Inferior parietal cortex (tissue), 1 donor: ENCODE data around the gene HNRNPA1L2.
"Not testable (repeated sequence)": the region's sequence is repeated elsewhere in the genome, so short reads cannot be mapped to it uniquely, and the experiment has no call there.

Experiments
- DNase-seq: peaks from one replicate; pipeline ENCODE4 v3.0.0-alpha.2; 2016; ENCODE audit errors: extremely low spot score

The HNRNPA1L2 gene

DNA sequence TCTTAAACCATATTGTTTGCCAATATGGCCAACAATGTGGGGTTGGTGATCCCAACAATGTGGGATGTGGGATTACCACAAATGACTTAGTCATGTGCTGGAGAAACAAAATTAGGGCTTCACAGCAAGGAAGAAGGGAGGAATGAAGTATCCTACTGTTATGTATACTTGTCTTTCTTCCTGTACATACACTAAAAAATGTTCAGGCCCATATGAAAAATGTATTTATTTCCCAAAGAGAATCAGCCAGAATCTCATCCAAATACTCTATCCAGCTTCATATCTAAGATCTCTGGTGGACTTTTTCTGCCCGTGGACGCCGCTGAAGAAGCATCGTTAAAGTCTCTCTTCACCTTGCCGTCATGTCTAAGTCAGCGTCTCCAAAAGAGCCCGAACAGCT is at the start of gene HNRNPA1L2:
Gene HNRNPA1L2 (plus strand): TSS at position 301 of the 400 bp plus-strand sequence. CDS start 62 bp downstream, at position 363.
- no peak for DNase-seq

- DNase-seq = not testable (repeated sequence)
These were observed 49.1 kb upstream of the HNRNPA1L2 start for GRCh38 chr13:52593175-52593574.

- DNase-seq = not testable (repeated sequence)
These were observed 48.4 kb upstream of the HNRNPA1L2 start for GRCh38 chr13:52593812-52594211.

DNA sequence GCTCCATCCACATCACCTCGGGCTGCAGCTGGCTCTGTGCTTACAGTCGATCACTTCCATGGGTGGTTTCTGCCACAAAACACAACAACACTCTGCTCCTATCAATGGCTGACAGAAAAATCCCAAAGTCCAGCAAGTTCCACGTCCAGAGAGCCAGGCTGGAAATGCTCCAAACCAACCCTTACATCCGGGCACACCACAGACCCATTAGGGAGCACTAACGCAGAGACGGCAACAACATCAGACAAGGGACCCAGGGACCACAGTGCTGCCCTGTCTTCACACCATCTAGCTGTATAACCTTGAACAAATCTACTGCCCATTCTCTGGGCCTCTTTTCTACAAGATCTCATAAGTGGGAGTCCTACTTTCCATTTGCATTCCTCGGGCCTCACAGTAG is 47.9 kb upstream of the HNRNPA1L2 start:
- not testable (repeated sequence) for DNase-seq

DNA sequence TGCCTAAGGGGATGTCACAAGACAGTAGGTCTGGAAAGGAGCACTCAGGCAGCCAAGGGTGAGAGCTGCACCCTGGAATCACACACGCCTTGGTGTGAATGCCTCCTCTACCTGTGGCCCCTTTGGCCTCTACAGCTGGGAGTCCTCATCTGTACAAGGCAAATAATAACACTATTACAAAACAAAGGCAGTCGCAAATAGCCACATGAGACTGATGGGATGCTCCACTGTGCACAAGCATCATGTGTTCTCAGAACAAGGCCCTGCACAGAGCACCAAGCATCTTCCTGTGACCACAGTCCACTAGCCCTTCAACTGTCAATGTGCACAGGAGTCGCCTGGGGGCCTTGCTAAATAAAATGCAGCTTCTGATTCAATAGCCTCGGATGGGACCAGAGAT is 44.6 kb upstream of the HNRNPA1L2 start:
- no peak for DNase-seq

DNA sequence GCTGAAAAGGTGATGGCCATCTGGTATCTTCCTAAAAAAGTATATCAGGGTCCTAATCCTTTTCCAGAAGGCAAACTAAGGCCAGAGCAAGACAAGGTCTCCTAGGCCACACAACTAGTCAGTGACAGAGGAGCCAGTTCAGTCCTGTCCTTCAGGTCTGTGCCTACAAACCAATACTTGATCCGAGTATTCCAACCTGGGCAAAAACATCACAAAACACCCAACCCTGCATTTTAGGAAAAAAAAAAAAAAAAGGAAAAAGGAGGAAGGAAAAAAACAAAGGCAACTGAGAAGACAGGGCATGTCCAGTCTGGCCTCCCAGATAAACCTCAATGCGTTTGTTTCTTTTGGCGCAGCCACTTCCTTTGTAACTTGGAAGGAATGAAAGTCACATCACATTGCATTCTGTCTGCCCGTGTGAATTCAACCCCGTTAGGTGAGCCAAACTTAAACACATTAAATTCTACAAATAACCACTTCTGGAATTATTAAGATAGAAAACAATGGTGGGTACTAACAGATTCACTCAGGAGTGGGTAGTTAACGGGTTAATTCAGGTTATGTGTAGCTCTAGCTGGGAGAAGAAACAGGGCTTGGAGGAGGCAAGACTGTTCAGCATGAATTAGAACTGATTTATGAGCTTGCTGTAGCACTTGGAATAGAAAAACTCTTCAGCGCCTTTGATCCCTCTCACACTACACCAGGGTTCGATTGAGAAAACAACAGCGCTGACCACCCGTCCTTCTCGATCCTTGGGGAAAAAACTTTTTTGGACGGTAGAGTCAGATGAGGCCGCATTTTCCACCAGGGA is 43.0 kb upstream of the HNRNPA1L2 start:
- DNase-seq = no peak

DNA sequence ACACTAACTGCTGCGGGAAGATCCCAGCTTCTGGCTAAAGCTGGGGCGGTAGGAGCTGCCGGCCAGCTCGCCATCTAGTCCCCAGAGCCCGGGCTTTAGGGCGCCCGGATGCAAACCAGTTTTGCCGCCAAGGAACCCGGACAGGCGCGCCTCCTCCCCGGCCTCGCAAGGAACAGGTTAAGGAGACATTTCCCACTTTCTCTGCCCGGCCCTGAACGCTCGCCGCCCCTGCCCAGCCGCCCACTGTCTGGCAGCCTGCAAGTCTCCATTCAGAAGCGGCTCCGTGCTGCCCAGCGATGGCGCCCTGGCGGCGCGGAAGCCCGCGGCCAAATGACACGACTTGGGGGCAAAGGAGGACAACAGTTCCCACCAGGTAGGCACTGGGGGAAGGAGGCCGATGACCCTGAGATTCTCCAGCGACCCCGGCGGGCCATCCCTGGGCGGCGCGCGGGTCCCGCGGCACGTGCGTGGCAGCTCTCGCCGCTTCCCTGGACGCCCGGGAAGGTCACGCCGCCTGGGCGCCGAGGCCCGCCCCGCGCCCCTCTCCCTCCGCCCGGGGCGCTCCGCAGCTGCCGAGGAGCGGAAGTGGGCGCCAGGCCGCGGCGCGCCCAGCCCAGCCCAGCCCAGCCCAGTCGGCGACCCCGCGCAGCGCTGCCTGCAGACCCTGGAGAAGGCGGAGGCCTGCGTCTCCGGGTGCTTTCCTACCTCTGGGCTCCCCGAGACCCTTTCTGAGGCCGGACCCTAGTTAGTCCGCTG is 42.2 kb upstream of the HNRNPA1L2 start:
- DNase-seq = no peak

DNA sequence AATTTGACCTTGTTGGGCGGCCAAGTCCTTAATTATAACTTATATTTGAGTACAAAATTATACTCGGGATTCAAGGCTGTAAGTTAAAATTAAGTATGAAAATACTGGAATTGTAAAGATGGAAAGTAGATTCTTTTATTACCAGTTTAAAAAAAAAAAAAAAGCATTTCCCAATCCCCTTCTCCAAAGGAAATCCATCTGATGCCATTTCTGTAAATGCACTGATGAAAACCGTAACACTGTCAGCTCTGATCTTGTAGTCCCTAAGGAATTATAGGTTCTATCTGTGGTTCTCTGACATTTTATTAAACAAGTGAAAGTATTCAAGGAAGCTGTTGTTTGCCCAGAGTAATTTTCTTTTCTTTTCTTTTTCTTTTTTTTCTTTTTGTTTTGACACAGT is 41.6 kb upstream of the HNRNPA1L2 start:
- no peak for DNase-seq

DNA sequence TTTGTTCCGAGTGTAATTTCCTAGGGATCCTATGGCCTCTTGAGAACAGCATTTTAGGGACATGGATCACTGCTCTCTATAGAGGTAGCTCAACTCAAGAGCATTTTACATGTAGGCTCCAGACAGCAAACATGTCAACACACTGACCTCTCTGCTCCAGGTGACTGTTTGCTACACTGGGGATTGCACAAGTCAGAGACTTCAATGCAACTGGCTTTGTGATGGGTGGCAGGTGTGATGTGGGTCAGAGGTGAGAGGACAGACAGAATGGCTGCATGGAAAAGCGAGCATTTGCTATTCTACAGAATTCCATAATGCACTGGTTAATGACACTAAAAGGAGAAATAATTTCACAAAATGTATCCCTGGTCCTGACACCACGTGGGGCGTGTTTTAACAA is 38.9 kb upstream of the HNRNPA1L2 start:
- not testable (repeated sequence) for DNase-seq

DNA sequence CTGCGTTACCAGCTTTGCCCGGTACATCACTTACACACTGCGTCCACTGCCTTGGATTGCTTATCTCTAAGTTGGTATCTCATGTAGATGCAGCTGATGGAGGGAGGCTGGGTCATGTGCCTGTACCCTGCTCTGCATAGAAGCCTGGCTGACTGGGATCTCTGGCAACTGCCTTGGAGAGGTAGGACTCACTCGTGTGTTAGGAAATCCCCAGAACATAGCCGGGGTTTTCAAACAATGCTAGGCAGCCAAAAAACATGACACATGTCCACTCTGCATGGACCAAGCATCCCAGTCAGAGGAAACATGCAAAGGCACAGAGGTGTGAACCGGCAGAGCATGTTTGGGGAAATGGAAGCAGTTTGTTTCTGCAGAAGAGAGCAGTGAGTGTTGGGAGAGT is 36.1 kb upstream of the HNRNPA1L2 start:
- DNase-seq = not testable (repeated sequence)

DNA sequence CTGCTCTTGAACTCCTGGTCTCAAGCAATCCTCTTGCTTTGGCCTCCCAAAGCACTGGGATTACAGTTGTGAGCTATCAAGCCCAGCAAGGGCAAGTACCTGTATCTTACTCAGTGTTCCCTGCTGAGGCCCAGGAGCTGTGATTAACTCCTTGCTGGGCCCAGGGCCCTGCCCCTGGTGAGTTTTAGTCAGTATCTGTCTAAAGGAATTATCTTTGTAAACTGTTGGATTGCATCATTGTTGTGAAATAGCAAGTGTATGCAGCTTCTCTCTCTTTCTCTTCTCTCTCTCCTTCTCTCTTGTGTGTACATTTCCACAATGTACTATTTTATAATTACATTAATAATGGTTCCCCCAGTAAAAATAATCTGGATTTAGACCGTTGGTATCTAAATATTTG is 35.4 kb upstream of the HNRNPA1L2 start:
- DNase-seq = not testable (repeated sequence)

DNA sequence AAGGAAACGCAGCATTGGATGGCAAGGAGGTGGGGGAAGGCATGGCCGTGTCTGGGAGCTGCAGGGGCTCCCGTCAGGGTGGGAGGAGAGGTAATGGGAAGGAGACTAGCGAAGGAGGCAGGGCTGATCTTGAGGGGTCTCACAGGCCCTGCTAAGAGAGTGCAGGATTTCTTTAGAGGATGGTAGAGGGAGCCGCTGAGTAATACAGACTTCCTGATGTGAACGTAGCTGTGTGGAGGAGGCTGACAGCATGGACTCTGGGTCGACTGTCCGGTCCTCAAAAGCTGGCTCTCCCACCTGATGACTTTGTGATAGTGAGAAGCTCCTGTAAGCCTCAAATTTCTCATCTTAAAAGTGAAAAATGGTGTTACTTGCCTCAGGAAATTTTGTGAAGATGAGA is 34.0 kb upstream of the HNRNPA1L2 start:
- not testable (repeated sequence) for DNase-seq

DNA sequence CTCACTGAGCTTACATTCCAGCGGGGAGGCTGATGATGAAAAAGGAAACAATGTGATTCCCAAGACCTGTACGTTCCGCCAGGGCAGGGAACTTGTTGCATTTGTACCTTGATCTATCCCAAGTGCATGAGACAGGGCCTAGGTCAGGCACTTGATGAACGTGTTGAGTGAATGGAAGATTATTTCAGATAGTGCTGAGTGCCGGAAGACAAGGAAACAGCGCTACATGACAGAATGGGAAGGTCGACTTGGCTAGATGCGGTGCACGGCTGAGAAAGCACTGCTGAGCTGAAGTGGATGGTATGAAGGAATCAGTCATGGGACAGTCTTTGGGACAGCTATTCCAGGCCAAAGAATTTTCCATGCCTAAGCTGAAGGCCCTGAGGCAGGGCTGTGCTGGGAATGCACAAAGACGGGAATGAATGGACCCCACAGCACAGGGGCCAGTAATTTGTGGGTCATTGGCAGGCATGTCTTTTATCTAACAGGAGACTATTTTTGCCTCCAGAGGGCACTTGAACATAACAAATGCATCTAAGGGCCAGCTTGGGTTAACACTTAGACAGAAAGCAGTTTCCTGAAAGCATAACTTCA is 33.1 kb upstream of the HNRNPA1L2 start:
- DNase-seq = peak; percentile 66

- not testable (repeated sequence) for DNase-seq
These were observed 32.1 kb upstream of the HNRNPA1L2 start for GRCh38 chr13:52610158-52610557.

DNA sequence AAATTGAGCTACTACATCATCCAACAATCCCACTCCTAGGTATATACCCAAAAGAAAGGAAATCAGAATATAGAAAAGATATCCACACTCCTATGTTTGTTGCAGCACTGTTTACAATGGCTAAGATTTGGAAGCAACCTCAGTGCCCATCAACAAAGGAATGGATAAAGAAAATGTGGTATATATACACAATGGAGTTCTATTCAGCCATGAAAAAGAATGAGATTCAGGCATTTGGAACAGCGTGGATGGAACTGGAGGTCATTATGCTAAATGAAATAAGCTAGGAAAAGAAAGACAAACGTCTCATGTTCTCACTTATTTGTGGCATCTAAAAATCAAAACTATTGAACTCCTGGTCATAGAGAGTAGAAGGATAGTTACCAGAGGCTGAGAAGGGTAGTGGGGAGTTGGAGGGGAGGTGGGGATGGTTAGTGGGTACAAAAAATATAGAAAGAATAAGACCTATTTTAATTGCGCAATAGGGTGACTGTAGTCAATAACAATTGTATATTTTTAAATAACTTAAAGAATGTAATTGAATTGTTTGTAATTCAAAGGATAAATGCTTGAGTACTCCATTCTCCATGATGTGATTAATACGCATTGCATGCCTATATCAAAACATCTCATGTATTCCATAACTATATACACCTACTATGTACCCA is 27.0 kb upstream of the HNRNPA1L2 start:
- DNase-seq = no peak

GRCh38 chr13:52615812-52616211 is 26.4 kb upstream of the HNRNPA1L2 start:
- no peak for DNase-seq

GRCh38 chr13:52617070-52618060 is 24.9 kb upstream of the HNRNPA1L2 start:
- DNase-seq = peak; percentile 77

- not testable (repeated sequence) for DNase-seq
These were observed 11.0 kb upstream of the HNRNPA1L2 start for GRCh38 chr13:52631083-52631690.

DNA sequence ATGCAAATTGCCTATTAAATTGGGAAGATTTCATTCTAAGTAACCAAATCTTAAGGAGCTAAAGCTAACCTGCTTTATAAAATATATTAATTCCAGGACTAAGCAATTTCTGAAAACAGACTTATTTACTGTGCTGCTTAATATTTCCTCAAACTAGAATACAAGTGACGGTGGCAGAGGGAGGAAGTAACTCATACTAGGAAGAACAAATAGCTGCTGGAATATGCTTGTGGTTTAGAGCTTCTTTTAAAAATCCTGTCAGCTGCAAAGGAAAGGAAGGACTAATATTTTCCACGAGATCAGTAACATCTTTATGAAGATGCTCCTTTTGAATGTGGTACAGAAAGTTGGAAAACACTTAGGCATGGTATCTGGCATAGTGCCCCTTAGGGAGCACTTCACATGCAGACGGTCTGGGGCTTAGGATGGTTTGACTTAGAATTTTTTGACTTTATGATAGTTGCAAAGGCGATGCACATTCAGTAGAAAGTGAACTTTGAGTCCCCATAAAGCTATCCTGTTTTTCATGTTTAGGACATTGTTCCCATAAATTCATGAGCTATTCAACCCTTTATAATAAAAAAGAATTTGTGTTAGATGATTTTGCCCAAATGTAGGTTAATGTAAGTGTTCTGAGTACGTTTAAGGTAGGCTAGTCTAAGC is 3.4 kb upstream of the HNRNPA1L2 start:
- DNase-seq = no peak

DNA sequence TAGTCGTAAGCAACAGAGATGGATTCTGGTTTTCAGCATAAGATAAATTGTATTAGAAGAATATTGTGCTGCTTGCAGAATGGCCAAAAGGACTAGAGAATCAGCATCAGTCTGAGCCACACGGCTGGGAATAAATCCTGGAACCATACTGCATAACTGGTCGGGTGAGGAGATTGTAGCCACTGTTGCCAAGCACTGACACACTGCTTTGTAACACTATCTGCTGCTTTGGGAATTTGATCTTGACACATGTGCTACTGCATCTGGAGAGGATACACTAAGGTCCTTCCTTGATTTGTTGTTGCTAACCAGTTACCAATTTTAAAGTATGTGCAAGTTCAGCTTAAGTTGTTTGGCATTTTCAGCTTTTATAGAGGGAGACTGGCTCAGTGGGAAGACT is 1.9 kb downstream of the HNRNPA1L2 start:
- DNase-seq = no peak
